AG04449 (cell line): Measurements from ENCODE around the gene SLC34A3.

Source experiments
- CTCF ChIA-PET: fragments of 350-600 bp; formaldehyde crosslinking; extraction: SDS; loops from one replicate; lab custom pipeline; 2021; ENCODE audit warnings: antibody characterized with exemption; lab: Yijun Ruan, JAX
- POLR2A ChIA-PET: fragments of 400-600, 350-600 bp; formaldehyde crosslinking; extraction: SDS; loops from one replicate; lab custom pipeline; 2020; ENCODE audit warnings: antibody characterized with exemption, inconsistent platforms; lab: Yijun Ruan, JAX
- DNase-seq: peaks from one replicate; pipeline ENCODE4 v3.0.0-alpha.2; 2010; ENCODE audit warnings: low read depth, low spot score
- H3K4me3 ChIP-seq: 2 replicates; pipeline ENCODE4 v1.5.1; 2011; ENCODE audit warnings: low read depth, mild to moderate bottlenecking, control low read depth, low read length
- CTCF ChIP-seq: IDR thresholded peaks from one replicate; pipeline ENCODE4 v1.5.1; 2011; ENCODE audit warnings: mild to moderate bottlenecking, moderate library complexity, low read length, control low read depth, inconsistent platforms; ENCODE audit not compliant: insufficient read depth; ENCODE audit errors: missing control alignments

SLC34A3 gene

GRCh38 chr9:137224830-137225694 is 5.6 kb upstream of the SLC34A3 start, which contains the start of gene CYSRT1:
CYSRT1 (plus strand) TSS chr9:137225174; CDS start chr9:137225622, 448 bp downstream.
- no peak for TF ChIP-seq CTCF
- H3K4me3 ChIP-seq: peak within 1 kb of the TSS; percentile 87
- DNase-seq: no peak
- POLR2A ChIA-PET: no interaction called here
- CTCF ChIA-PET: interaction anchor here (0.7 to 6.6 kb wide), 7 partner anchors 9 to 198 kb away, joined by 3 to 139 read pairs (median 7); partner anchors contain the start of genes EXD3, NPDC1 and TUBB4B

GRCh38 chr9:137225699-137226331 is 4.9 kb upstream of the SLC34A3 start:
- ChIA-PET POLR2A (interaction anchor here (2.5 kb wide), 1 partner anchor 15 kb away, joined by 14 read pairs; the partner anchor contains the start of gene TUBB4B), CTCF (interaction anchor here (0.7 to 6.6 kb wide), 15 partner anchors 10 to 197 kb away, joined by 3 to 139 read pairs (median 5); partner anchors contain the start of genes EXD3, NPDC1, SAPCD2 and TUBB4B)
- H3K4me3 ChIP-seq: no peak overlapping the region
- no peak for TF ChIP-seq CTCF
- no peak for DNase-seq

- POLR2A ChIA-PET: interaction anchor here (1.1 to 2.5 kb wide), 3 partner anchors 14 to 38 kb away, joined by 4 to 14 read pairs (median 5); partner anchors contain the start of genes ANAPC2, SSNA1 and TUBB4B
- no peak overlapping the region for H3K4me3 ChIP-seq
- CTCF ChIA-PET: interaction anchor here (0.7 to 6.6 kb wide), 22 partner anchors 11 to 197 kb away, joined by 3 to 139 read pairs (median 5); partner anchors contain the start of genes ANAPC2, EXD3, NPDC1 and SAPCD2
- no peak for TF ChIP-seq CTCF
- DNase-seq: no peak
Observed at GRCh38 chr9:137226338-137227053, 4.2 kb upstream of the SLC34A3 start.

GRCh38 chr9:137227054-137227852 is 3.4 kb upstream of the SLC34A3 start, which contains the start of gene RNF224:
RNF224 (plus strand) TSS chr9:137227502; CDS start chr9:137228336, 834 bp downstream.
- DNase-seq: no peak

More at GRCh38 chr9:137227054-137227852, 3.4 kb upstream of the SLC34A3 start, which contains the start of gene RNF224:
- ChIA-PET POLR2A (interaction anchor here (1.0 to 2.5 kb wide), 5 partner anchors 13 to 181 kb away, joined by 3 to 14 read pairs (median 4); partner anchors contain the start of genes ANAPC2, SSNA1 and TUBB4B), CTCF (interaction anchor here (0.9 to 6.6 kb wide), 27 partner anchors 8 to 192 kb away, joined by 3 to 139 read pairs (median 5); partner anchors contain the start of genes ANAPC2, DPP7, NPDC1 and SAPCD2)
- no peak within 1 kb of the TSS for H3K4me3 ChIP-seq
- peak; percentile 93 for TF ChIP-seq CTCF
